SKM-1 treated with dmso at 0.1 percent for 144 hours (cell line): ENCODE data around the gene BPIFB2.
"Not testable (repeated sequence)": the region's sequence is repeated elsewhere in the genome, so short reads cannot be mapped to it uniquely, and the experiment has no call there.

Experiments used
- DNase-seq: peaks from one replicate; lab custom pipeline; 2025; ENCODE audit not compliant: unreplicated experiment; lab: John Stamatoyannopoulos, UW

BPIFB2 gene

DNA sequence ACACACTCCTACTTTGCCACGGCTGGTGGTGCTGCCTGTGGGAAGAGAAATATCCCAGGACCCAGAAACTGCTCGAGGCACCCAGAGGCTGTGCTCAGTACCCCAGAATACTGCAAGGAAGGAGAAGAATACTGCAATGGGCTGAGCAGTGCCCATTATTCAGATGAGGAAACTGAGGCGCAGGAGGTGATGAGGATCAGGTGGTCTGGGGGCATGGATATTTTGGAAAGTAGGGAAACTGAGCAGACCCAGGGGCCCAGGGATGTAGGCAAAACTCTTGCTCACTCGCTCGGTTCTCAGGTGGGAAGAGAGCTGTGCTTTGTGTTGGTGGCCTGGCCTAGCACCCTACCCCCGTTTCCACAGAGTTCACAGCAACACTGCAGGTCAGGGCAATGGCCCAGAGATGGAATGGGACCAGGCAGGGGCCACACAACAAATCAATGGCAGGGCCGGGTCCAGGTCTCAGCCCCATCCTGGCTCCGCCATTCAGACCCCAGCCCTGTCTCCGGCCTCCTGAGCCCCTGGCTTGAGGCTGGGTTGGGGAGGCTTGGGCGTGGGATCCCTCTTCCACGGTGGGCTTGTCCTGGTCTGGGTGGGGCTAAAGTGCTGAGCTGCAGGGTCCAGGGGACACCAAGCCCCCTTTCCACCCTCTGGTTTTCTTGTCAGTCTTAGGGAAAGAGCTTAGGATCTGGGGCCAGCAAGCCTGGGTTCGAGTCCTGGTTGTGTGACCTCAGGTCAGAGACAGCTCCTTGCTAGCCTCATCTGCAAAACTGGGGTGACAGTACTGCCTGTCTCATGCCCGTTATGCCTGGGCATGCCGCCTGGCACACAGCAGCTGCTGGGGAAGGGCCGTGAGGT, 37.2 kb upstream of the BPIFB2 start:
- DNase-seq = no peak

DNA sequence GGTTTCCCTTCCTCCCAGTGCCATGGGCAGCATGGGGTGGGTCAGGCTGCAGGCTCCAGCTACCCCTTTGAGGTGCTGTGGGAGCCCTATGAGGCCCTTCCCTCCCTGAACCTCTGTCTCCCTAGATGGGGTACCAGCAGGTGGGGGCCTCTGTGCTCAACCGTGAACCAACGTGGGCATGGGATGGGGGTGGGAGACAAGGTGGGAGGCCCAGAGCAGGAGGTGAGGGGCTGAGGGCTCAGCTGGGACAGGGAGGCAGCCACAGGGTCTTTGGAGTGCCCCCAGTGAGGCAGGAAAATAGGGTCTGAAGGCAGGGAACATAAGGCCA, 36.6 kb upstream of the BPIFB2 start:
- DNase-seq = no peak

DNA sequence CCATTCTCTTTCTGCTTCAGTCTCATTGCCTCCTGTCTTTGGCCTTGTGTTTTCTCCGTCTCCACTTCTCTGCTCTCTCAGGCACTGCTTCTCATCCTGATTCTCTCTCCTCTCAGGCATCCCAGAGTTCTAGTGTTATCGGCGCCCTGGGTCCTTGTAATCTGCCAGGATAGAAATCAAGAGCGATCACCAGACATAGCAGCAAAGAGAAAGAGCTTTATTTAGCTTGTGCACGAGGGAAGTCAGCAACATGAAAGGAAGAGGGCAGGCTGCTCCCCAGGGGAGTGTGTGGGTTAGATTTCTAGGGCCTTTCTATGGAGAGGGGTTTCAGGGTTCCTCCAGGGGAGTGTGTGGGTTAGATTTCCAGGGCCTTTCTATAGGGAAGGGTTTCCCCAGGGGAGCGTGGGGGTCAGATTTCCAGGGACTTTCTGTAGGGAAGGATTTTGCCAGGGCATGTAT, 35.8 kb upstream of the BPIFB2 start:
- no peak for DNase-seq

DNA sequence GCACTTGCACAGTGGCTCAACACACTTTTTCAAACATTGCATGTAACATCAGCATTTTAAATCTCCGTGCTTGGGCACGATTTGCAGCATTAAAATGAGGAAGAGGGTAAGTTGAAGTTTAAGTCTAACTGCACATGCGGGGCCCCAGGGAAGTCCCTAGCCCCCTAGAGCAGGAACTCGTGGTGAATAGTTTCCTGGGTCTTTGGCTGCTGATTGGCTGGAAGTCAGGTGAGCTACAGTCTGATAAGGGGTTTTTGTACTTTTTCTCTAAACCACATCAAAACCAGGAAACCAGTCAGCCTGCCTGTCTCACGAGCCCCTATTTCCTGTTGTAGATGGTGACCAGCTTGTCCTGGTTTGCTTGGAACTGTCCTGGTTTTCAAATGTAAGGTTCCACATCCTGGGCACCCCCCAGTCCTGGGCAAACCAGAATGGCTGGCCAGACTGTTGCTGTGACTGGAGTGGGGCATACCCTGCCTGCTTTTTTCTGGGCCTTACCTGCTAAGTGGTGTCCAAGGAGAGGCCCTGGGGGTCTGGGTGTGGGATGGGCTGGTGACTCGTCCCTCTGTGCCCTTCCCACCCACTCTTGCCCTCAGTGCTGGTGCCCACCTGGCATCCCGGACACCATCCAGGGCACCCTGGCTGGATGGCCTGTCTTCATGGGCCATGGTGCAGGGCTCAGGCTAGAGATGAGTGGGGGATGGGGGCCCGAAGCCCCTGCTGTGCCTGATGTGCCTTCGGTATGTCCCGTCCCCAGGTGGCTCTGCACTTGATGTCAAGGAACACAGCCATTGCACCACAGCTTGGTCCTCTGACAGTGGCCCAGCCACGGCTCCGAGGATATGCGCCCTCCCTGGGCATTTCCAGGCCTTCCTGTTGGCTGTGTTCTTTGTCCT, 35.1 kb upstream of the BPIFB2 start:
- peak; percentile 49 for DNase-seq

DNA sequence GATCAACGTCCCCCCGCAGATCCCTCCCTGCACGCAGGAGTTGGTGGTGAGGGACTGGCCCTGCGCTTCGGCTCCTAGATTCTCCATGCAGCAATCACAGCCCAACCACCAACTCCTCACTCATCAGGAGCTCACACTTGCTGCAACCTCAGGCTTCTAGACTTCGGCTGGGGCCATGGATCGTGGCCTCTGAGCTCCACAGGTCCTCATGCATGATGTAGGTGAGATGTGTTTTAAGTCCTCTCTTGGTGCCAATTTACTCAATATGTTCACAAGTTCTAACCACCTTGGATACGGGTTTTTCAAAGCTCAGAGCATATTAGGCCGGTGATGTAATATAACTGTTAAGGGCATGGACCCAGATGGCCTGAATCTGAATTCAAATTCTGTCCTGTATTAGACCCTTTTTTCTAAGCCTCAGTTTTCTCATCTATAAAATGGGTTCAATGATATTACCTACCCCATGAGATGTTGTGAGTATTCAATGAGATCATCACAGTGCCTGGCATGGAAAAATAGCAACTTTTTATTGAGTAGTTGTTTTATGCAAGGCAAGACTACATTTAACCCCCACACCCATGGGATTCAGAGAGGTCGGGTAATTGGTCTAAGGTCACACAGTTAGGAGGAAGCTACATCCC, 34.3 kb upstream of the BPIFB2 start:
- no peak for DNase-seq

DNA sequence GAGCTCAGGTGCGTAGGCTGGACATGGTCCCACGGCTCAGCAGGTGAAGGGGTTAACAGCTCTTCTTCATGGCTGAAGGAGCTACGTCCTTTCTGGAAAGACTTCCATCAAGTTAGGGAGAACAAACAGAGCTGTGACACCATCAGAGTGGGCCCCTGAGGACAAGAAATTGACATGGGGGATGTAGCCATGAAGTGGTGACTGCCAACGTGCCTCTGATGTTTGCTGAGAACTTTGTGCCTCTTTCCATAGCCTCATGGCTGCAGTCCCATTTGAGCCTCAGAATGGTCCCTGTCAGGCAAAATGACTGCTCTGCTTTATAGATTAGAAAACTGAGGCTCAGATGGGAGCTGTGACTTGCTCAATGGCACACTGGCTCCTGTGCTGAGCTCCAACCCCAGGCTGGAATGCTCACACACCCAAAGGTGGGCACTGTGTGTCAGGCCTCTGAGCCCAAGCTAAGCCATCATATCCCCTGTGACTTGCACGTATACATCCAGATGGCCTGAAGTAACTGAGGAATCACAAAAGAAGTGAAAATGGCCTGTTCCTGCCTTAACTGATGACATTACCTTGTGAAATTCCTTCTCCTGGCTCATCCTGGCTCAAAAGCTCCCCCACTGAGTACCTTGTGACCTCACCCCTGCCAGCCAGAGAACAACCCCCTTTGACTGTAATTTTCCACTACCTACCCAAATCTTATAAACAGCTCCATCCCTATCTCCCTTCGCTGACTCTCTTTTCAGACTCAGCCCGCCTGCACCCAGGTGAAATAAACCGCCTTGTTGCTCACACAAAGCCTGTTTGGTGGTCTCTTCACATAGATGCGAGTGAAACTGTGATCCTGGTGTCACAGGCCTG, 33.1 kb upstream of the BPIFB2 start:
- not testable (repeated sequence) for DNase-seq

DNA sequence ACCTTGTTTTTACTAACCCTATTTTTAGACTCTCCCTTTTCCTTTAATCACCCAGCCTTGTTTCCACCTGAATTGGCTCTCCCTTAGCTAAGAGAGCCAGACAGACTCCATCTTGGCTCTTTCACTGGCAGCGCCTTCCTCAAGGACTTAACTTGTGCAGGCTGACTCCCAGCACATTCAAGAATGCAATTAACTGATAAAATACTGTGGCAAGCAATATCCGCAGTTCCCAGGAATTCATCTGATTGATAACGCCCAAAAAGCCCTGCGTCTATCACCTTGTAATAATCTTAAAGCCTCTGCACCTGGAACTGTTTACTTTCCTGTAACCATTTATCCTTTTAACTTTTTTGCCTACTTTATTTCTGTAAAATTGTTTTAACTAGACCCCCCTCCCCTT, 32.4 kb upstream of the BPIFB2 start:
- DNase-seq = not testable (repeated sequence)

DNA sequence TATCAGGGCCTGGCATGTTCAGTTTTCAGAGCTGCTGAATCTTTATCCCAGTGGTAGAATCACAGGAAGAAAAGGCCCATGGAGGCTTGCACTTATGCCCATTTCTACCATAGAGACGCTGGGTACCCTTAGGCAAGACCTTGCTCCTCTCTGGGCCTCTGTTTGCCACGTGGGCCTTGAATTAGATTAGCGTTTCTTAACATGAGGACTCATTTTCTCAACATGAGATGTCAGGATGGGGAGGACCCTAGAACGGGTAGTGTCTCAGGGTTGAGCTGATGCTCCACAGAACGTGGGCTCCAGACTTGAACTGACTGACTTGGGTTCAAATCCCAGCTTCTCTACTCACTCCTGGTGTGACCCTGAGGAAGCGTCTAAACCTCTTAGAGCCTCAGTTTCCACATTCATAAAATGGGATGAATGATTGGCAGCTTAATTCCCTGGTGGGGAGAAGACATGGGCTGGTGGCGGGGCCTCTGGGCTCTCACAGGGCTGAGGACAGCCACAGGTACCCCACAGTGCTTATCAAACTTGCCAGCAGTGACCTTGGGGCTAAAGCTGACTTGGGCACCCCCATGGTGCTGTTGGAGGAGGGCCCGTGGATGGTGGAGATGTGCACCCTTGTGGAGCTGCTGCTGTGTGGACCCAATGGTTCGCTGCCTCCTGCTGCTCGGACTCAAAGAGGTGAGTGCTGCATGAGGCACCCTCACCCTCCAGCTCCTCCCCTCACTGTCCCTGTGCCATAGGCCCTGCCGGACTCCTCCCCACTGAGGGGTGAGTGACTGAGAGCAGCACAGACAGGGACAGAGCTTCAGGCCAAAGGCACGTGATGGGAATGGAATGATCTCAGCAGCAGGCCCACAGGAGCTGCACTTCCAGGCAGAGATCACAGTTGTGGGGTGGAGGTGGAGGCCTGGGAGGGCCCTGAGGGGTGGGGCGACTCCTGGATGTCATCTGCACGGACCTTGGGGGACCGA, 31.5 kb upstream of the BPIFB2 start:
- no peak for DNase-seq

DNA sequence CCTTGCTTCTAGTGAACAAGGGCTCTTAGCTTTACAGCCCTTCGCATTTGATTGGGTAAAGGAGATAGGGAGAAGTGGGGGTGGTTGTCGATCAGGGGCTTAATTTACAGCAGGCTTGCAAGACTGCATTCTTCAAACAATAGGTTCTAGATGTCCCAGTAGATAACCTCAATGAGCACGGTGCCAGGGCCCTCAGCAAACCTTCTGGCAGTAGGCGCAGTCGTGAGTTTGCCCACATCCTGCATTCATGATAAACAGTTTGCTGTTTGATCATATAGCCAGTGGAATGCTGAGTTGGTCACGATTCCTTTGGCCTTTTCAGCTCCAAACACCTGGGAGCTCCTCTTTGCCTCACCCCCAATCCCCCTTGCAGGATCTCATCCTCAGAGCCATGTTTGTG, 30.8 kb upstream of the BPIFB2 start:
- no peak for DNase-seq

DNA sequence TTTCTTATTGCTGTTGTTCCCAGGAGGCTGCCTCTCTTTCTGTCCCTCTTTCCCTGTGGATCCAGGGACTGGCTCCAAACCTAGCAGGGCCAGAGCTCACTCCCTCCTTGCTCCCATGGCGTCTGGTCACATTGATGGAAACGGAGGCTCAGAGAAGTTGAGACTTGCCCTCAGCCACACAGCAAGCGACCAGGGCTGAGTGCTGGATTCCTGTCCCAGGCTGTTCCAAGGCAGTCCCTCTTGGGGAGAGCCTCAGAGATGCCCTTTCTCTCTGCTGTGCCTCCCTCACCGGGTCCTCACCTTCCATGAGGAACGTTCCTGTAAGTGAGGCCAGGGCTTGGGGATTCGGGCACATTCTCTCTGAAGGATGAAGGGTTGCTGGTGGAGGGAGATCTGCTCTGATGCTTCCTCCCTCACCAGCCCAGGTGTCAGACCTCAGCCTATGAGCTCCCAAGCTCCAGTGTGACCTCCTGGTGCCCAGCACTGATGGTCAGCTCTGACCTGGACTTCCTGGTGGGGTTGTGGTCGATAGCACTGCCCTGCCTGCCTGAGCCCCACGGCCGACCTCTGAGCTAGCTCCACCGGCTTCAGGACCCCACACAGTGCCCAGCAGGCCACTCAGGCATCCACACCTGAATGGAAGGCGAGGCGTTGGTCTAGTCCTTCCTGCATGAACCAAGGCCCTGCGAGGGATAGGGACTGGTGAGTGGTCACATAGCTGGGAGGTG, 30.1 kb upstream of the BPIFB2 start:
- no peak for DNase-seq

DNA sequence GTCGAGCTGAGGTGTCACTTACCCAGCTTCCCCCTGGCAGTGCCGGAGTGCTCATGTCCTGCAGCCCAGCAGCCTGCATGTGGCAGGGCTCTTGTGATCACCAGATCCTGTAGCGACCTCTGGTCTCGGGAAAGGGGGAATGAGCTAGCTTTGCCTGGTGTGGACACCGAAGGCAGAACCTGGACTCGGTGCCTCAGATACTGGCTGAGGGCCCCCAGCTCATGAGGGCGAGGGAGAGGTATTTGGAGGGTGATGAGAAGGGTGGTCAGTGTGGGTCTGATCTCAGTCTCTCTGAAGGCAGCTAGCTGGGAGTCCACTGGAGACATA, 29.5 kb upstream of the BPIFB2 start:
- DNase-seq = no peak

DNA sequence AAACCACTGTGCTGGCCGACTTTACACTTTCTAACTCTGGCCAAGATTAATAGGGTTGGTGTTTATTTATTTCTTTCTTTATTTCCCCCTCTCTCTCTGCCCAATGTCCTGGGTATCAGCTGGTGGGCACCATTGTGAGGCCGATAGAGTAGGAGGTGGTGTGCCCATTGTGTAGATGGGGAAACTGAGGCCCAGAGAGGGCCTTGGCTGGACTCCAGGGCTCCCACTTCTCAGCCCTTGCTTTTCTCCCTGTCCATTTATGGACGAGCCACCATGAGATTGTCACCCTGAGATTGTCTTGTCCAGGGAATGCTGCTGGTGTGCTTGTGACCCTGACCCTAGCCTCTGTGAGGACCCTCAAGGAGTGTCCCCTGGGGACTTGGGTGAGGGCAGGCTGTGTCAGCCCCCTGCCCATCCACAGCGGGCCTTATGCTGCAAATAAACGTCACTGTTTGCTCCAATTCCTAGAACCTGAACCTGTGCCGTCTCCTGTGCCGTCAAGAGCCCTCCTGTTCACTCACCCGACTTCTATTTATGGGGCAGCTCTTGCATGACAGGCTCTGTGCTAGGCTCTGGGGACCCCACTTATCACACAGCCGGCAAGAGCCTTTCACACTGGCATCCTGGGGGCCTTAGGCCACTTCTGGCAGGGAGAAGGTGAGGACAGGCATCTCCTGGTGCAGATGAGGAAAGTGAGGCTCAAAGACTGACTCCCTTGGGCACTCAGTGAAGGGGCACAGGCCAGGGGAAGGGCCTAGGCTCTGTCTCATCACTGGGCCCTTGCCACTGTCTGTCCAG, 28.1 kb upstream of the BPIFB2 start:
- no peak for DNase-seq

DNA sequence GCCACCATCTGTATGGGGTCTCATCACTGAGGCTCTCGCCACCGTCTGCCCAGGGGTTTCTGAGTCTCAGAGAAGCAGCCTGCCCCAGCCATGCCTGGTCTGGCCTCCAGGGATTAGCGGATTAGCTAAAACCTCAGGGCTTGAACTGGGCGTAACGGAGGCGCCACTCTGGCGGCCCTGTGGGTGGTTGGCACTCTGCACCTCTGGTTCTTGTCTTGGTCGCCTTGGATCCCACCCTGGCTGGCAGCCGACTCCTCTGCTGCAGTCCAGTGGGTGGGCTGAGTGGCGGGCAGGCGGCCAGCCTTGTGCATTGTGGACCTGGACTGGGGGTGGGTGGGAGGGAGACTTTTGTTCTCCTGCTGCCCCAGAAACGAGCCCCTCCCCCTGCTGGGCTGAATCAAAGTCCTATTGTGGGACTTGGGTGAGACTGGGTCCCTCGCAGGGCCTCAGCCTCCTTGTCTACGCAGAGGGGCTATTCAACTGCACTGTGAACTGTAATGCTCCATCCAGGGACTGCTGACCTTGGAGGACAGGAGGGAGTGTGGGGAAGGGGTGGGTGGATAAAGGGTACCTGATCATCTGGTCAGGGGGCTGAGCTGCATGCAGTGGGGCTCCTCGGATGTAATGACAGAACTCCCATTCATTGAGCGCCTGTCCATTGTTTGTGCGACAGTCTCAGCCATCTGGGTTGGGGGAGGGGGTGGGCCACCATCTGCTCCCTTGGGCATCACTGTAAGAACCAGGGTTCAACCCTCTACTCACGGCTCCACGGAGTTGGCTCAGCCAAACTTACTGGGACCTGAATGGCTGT, 27.2 kb upstream of the BPIFB2 start:
- DNase-seq = no peak

DNA sequence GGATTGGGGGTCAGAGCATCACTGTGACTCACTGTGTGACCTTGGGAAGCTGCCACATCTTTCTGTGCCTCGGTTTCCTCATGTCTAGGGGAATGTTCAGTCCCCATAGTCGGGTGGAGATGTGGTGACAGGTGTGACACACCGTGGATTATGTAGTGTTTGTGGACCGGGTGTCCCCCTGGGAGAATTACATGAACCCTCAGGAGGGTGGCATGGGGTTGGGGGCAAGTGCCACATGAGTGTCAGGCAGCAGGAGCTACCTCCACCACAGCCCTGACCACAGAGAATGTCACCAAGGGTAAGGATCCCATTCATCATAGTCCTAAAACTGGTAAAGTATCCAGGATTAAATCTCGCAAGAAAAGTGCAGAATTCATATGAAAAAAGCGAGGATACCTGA, 26.5 kb upstream of the BPIFB2 start:
- DNase-seq = no peak

DNA sequence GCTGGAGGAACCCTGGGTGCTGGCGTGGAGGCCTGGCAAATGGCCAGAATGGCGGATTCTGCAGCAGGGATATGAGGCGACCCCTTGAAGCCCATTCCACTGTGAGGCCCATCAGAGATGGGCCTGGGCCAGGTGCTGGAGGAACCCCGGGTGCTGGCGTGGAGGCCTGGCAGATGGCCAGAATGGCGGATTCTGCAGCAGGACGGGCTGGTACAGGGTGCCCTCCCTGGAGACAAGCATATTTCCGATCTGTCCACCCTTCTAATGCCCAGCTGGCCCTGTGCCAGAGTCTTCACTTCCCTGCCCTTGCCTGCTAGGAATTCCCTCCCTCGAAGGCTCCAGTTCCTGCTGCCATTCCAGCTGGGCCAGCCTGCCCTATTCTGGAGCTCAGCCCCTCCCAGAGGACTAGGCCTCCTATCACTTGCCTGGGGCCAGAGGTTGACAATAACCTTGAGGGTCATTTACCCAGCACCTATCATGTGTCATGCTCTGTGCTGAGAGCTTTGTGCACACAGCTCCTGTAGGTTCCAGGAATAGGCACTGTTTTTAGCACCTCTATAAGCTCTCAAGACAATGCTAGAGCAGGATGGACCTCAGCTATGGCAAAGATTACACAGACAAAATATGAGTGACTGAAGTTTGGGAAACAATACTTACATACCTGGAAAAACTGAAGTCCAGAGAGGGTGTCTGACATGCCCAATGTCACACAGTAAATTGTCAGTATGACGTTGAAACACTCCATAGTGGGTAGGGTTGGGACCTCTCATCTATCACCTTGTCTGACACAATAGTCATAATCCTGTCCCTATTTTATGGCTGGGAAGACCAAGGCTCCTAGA, 24.7 kb upstream of the BPIFB2 start:
- no peak for DNase-seq

DNA sequence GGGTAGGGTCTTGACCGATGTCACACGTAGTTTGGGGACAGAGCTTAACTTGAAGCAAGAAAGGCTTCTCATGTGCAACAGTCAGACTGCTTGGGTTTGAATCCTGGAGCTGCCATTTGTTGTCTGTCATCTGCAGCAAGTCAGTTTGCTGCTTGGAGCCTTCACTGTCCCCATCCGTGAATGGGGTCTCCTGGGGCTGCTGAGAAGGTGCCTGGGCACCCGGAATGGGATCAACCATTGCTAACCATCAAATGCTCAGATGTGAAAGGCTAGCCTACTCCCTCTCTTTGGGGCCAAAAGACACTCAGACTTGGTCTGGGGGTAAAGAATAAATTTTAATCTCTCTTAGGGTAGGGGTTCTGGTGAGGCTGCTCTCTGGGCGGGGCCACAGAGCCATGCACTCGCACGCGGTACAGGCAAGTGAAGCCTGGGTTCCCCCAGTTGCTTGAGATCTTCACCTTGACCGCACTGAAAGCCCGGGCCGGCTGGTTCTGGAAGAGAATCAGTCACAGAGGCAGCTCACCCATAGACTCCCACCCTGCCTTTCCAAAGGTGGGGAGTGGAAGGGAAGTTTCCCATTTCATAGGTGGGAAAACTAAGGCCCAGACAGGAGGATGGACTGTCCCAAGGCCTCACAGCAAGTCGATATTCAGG, 23.9 kb upstream of the BPIFB2 start:
- no peak for DNase-seq
